Chondrocyte (in vitro differentiated cells): ENCODE data around the gene TINAGL1. TPM values are rescaled to one million over a fixed set of nuclear protein-coding genes. Genes with fewer than 3 reads are reported as not detected.

Experiments used
- DNase-seq: peaks from one replicate; pipeline ENCODE4 v3.0.0; 2021; ENCODE audit warnings: mixed read lengths, low spot score
- H3K27ac Mint-ChIP-seq: one replicate; pipeline ENCODE4 v1.8.0; 2021; ENCODE audit warnings: mild to moderate bottlenecking, moderate library complexity, mixed read lengths; ENCODE audit not compliant: unreplicated experiment
- H3K27me3 Mint-ChIP-seq: 2 replicates; pipeline ENCODE4 v1.8.0; 2021; ENCODE audit warnings: low read depth, mixed read lengths
- H3K36me3 Mint-ChIP-seq: 2 replicates; pipeline ENCODE4 v1.8.0; 2021; ENCODE audit warnings: low read depth, mixed read lengths
- H3K4me1 Mint-ChIP-seq: 2 replicates; pipeline ENCODE4 v1.8.0; 2021; ENCODE audit warnings: low read depth, mild to moderate bottlenecking, mixed read lengths
- H3K4me3 Mint-ChIP-seq: one replicate; pipeline ENCODE4 v1.8.0; 2021; ENCODE audit warnings: mild to moderate bottlenecking, moderate library complexity, mixed read lengths; ENCODE audit not compliant: unreplicated experiment
- H3K9me3 Mint-ChIP-seq: 2 replicates; pipeline ENCODE4 v1.8.0; 2021; ENCODE audit warnings: low read depth, mixed read lengths
- CTCF ChIP-seq: fragments of 200-600 bp; sonication (generic); IDR thresholded peaks from 2 replicates; pipeline ENCODE4 v1.5.0; 2021; ENCODE audit warnings: antibody characterized with exemption, mild to moderate bottlenecking, moderate library complexity
- long read RNA-seq: library from polyadenylated mRNA; stranded (forward); transcript quantifications from one replicate; pipeline ENCODE4 v2.0.0, GENCODE V29; 2021
- total RNA-seq: library from RNA; stranded (reverse); gene quantifications from 3 replicates; pipeline ENCODE4 v1.2.1, GENCODE V29; 2021

TINAGL1 gene
- total RNA-seq, result 4.7 to 154 TPM (median 147 TPM) in 3 replicates
- long read RNA-seq, transcript TINAGL1-201 (12 exons, 2,187 nt), result major isoform, 519 of 669 reads
- long read RNA-seq, partial matches to known transcripts, result 70 of 669 reads
- long read RNA-seq, other reads (novel, unspliced or antisense), result 79 of 669 reads

- no peaks in the 10 kb centered on the region for H3K27me3 Mint-ChIP-seq
- no peaks in the 10 kb centered on the region for H3K36me3 Mint-ChIP-seq
- no peak within 1 kb of the TSS for H3K4me3 Mint-ChIP-seq
- no peak for DNase-seq
- peaks cover 44% of the 10 kb centered on the region for H3K4me1 Mint-ChIP-seq
- no peak for TF ChIP-seq CTCF
- no peaks in the 10 kb centered on the region for H3K9me3 Mint-ChIP-seq
- H3K27ac Mint-ChIP-seq, result peak within 1 kb of the TSS; percentile 71
These were observed at the start of gene TINAGL1 for GRCh38 chr1:31576201-31576669. Gene TINAGL1 (plus strand): TSS chr1:31576515. CDS start chr1:31577149, 634 bp downstream.

GRCh38 chr1:31529999-31530684 is 46.2 kb upstream of the TINAGL1 start:
- Mint-ChIP-seq H3K4me1 (peaks cover 28% of the 10 kb centered on the region), H3K4me3 (no peak overlapping the region), H3K36me3 (no peaks in the 10 kb centered on the region), H3K27ac (no peak overlapping the region), H3K27me3 (no peaks in the 10 kb centered on the region), H3K9me3 (no peaks in the 10 kb centered on the region)
- DNase-seq, result no peak
- TF ChIP-seq CTCF, result no peak

- no peak overlapping the region for H3K4me3 Mint-ChIP-seq
- no peaks in the 10 kb centered on the region for H3K27me3 Mint-ChIP-seq
- H3K36me3 Mint-ChIP-seq, result no peaks in the 10 kb centered on the region
- DNase-seq, result no peak
- H3K4me1 Mint-ChIP-seq, result peaks cover 28% of the 10 kb centered on the region
- no peak for TF ChIP-seq CTCF
- H3K9me3 Mint-ChIP-seq, result no peaks in the 10 kb centered on the region
- H3K27ac Mint-ChIP-seq, result peak overlapping the region; percentile 77
These were observed 44.9 kb upstream of the TINAGL1 start for GRCh38 chr1:31531177-31531999.

GRCh38 chr1:31532173-31532572 is 44.1 kb upstream of the TINAGL1 start:
- Mint-ChIP-seq H3K4me1 (peaks cover 28% of the 10 kb centered on the region), H3K9me3 (no peaks in the 10 kb centered on the region), H3K27me3 (peaks cover under 1% of the 10 kb centered on the region), H3K4me3 (no peak overlapping the region), H3K27ac (peak overlapping the region; percentile 69), H3K36me3 (no peaks in the 10 kb centered on the region)
- DNase-seq, result no peak
- TF ChIP-seq CTCF, result no peak

GRCh38 chr1:31535561-31535960 is 40.8 kb upstream of the TINAGL1 start:
- Mint-ChIP-seq H3K9me3 (peaks cover 3% of the 10 kb centered on the region), H3K4me1 (peaks cover 20% of the 10 kb centered on the region), H3K4me3 (no peak overlapping the region), H3K36me3 (peaks cover 2% of the 10 kb centered on the region), H3K27me3 (peaks cover 4% of the 10 kb centered on the region), H3K27ac (no peak overlapping the region)
- no peak for TF ChIP-seq CTCF
- no peak for DNase-seq
